Omental fat pad (tissue), 4 donors: ENCODE data around the gene SP5. TPM values are rescaled to one million over a fixed set of nuclear protein-coding genes. Genes with fewer than 3 reads are reported as not detected.

Experiments
- ATAC-seq: fragments of 150-250 bp; one replicate; pipeline ENCODE4 v1.9.1; 2016; ENCODE audit warnings: mild to moderate bottlenecking, moderate library complexity; ENCODE audit not compliant: low FRiP score
- DNase-seq: peaks from one replicate; pipeline ENCODE4 v3.0.0-alpha.2; 2019; ENCODE audit warnings: low spot score
- total RNA-seq, 4 donors: library from RNA; depleted of rRNA; stranded (reverse); fragments of >200 nt; gene quantifications; one replicate each; pipeline ENCODE4 v1.1.0, GENCODE V29; 2016
- TF ChIP-seq, protein P1 (sequence below), 3 donors: fragments of 450-650 bp; IDR thresholded peaks; one replicate each; pipeline ENCODE4 v1.5.1; 2016 to 2017; ENCODE audit warnings: antibody characterized with exemption in 3 of 3, mild to moderate bottlenecking in 3 of 3, moderate library complexity in 2 of 3

SP5 gene
- total RNA-seq, 4 donors from 2014 or later, result 0.65 to 22.1 TPM; not detected in 2

GRCh38 chr2:170711196-170711773 is 3.9 kb upstream of the SP5 start:
- DNase-seq, result no peak
- TF ChIP-seq, protein P1, sequence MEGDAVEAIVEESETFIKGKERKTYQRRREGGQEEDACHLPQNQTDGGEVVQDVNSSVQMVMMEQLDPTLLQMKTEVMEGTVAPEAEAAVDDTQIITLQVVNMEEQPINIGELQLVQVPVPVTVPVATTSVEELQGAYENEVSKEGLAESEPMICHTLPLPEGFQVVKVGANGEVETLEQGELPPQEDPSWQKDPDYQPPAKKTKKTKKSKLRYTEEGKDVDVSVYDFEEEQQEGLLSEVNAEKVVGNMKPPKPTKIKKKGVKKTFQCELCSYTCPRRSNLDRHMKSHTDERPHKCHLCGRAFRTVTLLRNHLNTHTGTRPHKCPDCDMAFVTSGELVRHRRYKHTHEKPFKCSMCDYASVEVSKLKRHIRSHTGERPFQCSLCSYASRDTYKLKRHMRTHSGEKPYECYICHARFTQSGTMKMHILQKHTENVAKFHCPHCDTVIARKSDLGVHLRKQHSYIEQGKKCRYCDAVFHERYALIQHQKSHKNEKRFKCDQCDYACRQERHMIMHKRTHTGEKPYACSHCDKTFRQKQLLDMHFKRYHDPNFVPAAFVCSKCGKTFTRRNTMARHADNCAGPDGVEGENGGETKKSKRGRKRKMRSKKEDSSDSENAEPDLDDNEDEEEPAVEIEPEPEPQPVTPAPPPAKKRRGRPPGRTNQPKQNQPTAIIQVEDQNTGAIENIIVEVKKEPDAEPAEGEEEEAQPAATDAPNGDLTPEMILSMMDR (IDR thresholded peaks at IDR 0.05), result no peak
- ATAC-seq, result no peak

GRCh38 chr2:170711774-170712652 is 3.1 kb upstream of the SP5 start:
- DNase-seq (no peak), ATAC-seq (no peak)
- TF ChIP-seq, protein P1 (IDR thresholded peaks at IDR 0.05), result no peak

- ATAC-seq, result no peak
- TF ChIP-seq, protein P1 (IDR thresholded peaks at IDR 0.05), result no peak
- no peak for DNase-seq
Measured at GRCh38 chr2:170712653-170713542, 2.2 kb upstream of the SP5 start.

- TF ChIP-seq, protein P1 (IDR thresholded peaks at IDR 0.05), result no peak
- DNase-seq (no peak), ATAC-seq (no peak)
Measured at GRCh38 chr2:170713543-170714380, 1.4 kb upstream of the SP5 start.

GRCh38 chr2:170714381-170715061 is 616 bp upstream of the SP5 start:
- no peak for DNase-seq
- ATAC-seq, result no peak
- TF ChIP-seq, protein P1 (IDR thresholded peaks at IDR 0.05), result no peak
